ENCODE measurements around the gene ACTMAP. TPM values are rescaled to one million over a fixed set of nuclear protein-coding genes. Genes with fewer than 3 reads are reported as not detected.

The ACTMAP gene
- total and polyA plus RNA-seq, 2 of the 13 experiments (the other 11 are each of a cell fraction or from before 2014, with no cell fraction given) = 2.2 to 7.9 TPM

DNA sequence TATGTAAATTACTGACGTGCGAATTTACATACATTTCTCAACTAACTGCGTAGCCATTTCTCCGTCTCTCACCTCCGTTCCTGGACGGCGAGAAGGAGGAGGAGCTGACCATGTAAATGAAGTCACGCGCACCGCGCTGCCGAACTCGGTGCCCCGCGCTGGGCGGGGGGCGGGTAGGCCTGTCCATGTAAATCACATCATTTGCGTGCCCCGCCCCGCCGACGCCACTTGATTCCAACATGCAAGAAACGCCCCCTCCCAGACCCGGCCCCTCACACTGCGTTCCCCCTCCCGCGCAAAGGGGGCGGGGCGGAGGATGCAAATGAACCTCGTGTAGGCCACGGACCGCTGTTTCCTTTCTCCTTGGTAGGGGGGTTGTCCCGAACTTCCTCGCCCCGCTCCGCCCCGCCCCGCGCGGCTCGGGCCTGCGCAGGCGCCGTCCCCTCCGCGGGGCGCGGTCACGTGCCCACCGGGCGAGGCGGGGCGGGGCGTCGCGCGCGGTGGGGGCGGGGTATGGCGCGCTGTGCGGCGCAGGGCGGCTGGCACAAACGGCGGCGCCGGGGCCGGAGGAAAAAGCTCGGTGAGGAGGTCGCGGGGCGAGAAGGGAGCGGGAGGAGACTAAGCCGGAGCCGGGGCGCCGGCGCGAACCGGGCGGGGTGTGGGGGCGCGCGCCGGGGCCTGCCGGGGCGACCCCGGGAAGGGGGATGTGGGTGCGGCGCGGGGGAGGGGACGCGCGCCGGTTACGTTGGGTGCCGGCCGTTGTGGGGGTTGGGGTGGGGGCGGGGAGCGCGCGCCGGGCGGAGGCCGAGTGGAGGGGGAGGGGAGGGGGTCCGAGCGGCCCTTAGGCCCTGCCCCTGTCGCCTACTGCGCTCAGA lies 48.6 kb upstream of the ACTMAP start, which contains the start of gene EGLN2 (continued):
- TF ChIP-seq, protein P1, sequence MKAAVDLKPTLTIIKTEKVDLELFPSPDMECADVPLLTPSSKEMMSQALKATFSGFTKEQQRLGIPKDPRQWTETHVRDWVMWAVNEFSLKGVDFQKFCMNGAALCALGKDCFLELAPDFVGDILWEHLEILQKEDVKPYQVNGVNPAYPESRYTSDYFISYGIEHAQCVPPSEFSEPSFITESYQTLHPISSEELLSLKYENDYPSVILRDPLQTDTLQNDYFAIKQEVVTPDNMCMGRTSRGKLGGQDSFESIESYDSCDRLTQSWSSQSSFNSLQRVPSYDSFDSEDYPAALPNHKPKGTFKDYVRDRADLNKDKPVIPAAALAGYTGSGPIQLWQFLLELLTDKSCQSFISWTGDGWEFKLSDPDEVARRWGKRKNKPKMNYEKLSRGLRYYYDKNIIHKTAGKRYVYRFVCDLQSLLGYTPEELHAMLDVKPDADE (CRISPR knock-in tag; IDR thresholded peaks at IDR 0.05) = no peak
- no peak for TF ChIP-seq ZNF263 (CRISPR knock-in tag; IDR thresholded peaks at IDR 0.05)
- TF ChIP-seq ZNF282 (IDR thresholded peaks at IDR 0.05; ENCODE audit: partially characterized antibody) = no peak
- TF ChIP-seq KDM5B (CRISPR knock-in tag; IDR thresholded peaks at IDR 0.05; ENCODE audit: borderline replicate concordance) = no peak
- TF ChIP-seq TBX3 (IDR thresholded peaks at IDR 0.05; ENCODE audit: borderline replicate concordance) = no peak
- TF ChIP-seq GFI1 (CRISPR knock-in tag; IDR thresholded peaks at IDR 0.05; ENCODE audit: borderline replicate concordance) = no peak
- TF ChIP-seq DMAP1 (CRISPR knock-in tag; IDR thresholded peaks at IDR 0.05) = 0 out of 2 replicates have a peak, but pooled peaks have one; percentile 3
- TF ChIP-seq, protein P2, sequence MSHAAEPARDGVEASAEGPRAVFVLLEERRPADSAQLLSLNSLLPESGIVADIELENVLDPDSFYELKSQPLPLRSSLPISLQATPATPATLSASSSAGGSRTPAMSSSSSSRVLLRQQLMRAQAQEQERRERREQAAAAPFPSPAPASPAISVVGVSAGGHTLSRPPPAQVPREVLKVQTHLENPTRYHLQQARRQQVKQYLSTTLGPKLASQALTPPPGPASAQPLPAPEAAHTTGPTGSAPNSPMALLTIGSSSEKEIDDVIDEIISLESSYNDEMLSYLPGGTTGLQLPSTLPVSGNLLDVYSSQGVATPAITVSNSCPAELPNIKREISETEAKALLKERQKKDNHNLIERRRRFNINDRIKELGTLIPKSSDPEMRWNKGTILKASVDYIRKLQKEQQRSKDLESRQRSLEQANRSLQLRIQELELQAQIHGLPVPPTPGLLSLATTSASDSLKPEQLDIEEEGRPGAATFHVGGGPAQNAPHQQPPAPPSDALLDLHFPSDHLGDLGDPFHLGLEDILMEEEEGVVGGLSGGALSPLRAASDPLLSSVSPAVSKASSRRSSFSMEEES (CRISPR knock-in tag; IDR thresholded peaks at IDR 0.05) = peak; percentile 79; the same call in 1 of the 2 replicates
- TF ChIP-seq IKZF4 (CRISPR knock-in tag; IDR thresholded peaks at IDR 0.05; ENCODE audit: borderline replicate concordance, low read depth, not compliant biosample characterization) = no peak
- no peak for TF ChIP-seq ISX (CRISPR knock-in tag; conservative IDR thresholded peaks at IDR 0.05)
- TF ChIP-seq TBX2 (CRISPR knock-in tag; IDR thresholded peaks at IDR 0.05; ENCODE audit: borderline replicate concordance) = no peak
- no peak for TF ChIP-seq KLF12 (CRISPR knock-in tag; IDR thresholded peaks at IDR 0.05; ENCODE audit: borderline replicate concordance)
- TF ChIP-seq, protein P3, sequence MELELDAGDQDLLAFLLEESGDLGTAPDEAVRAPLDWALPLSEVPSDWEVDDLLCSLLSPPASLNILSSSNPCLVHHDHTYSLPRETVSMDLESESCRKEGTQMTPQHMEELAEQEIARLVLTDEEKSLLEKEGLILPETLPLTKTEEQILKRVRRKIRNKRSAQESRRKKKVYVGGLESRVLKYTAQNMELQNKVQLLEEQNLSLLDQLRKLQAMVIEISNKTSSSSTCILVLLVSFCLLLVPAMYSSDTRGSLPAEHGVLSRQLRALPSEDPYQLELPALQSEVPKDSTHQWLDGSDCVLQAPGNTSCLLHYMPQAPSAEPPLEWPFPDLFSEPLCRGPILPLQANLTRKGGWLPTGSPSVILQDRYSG (CRISPR knock-in tag; IDR thresholded peaks at IDR 0.05) = no peak
- TF ChIP-seq, protein P4, sequence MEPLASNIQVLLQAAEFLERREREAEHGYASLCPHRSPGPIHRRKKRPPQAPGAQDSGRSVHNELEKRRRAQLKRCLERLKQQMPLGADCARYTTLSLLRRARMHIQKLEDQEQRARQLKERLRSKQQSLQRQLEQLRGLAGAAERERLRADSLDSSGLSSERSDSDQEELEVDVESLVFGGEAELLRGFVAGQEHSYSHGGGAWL (CRISPR knock-in tag; IDR thresholded peaks at IDR 0.05) = no peak
- peak in 1 of 2 experiments; percentile 53; a peak in 2 of 4 replicates for TF ChIP-seq POLR2A (IDR thresholded peaks at IDR 0.05; ENCODE audit: insufficient read depth in 1 of 2, low read depth in 2 of 2, low read length in 2 of 2)
- TF ChIP-seq GATAD1 (CRISPR knock-in tag; IDR thresholded peaks at IDR 0.05) = no peak
- TF ChIP-seq KLF15 (CRISPR knock-in tag; IDR thresholded peaks at IDR 0.05; ENCODE audit: borderline replicate concordance) = no peak
- TF ChIP-seq ZNF775 (CRISPR knock-in tag; IDR thresholded peaks at IDR 0.05; ENCODE audit: borderline replicate concordance) = no peak
- TF ChIP-seq NR2F1 (CRISPR knock-in tag; IDR thresholded peaks at IDR 0.05) = no peak
- TF ChIP-seq, protein P5, sequence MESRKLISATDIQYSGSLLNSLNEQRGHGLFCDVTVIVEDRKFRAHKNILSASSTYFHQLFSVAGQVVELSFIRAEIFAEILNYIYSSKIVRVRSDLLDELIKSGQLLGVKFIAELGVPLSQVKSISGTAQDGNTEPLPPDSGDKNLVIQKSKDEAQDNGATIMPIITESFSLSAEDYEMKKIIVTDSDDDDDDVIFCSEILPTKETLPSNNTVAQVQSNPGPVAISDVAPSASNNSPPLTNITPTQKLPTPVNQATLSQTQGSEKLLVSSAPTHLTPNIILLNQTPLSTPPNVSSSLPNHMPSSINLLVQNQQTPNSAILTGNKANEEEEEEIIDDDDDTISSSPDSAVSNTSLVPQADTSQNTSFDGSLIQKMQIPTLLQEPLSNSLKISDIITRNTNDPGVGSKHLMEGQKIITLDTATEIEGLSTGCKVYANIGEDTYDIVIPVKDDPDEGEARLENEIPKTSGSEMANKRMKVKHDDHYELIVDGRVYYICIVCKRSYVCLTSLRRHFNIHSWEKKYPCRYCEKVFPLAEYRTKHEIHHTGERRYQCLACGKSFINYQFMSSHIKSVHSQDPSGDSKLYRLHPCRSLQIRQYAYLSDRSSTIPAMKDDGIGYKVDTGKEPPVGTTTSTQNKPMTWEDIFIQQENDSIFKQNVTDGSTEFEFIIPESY (CRISPR knock-in tag; IDR thresholded peaks at IDR 0.05) = no peak
- no peak for TF ChIP-seq TRIM24 (CRISPR knock-in tag; IDR thresholded peaks at IDR 0.05)
- peak; percentile 75; the same call in 1 of the 3 replicates for TF ChIP-seq MXI1 (IDR thresholded peaks at IDR 0.05; ENCODE audit: borderline replicate concordance, low read depth, low read length)
- no peak for TF ChIP-seq ZNF230 (CRISPR knock-in tag; IDR thresholded peaks at IDR 0.05)
